Measurements from ENCODE around the gene C17orf107. TPM values are rescaled to one million over a fixed set of nuclear protein-coding genes. Genes with fewer than 3 reads are reported as not detected.
"Not testable (repeated sequence)": the region's sequence is repeated elsewhere in the genome, so short reads cannot be mapped to it uniquely, and the experiment has no call there.

C17orf107 gene
- total RNA-seq, 2 donors from 2014 or later, result 1.3 to 2.3 TPM

GRCh38 chr17:4900231-4901107 lies 1.1 kb downstream of the C17orf107 start:
- no peaks in the 10 kb centered on the region for H3K27me3 Mint-ChIP-seq
- H3K4me1 Mint-ChIP-seq (ENCODE audit: low read depth in 2 of 2), result peaks cover 26 to 38% of the 10 kb centered on the region in 2 donors
- ATAC-seq, result peak; percentile 56 to 59
- H3K36me3 Mint-ChIP-seq, result no peaks in the 10 kb centered on the region
- peak overlapping the region; percentile 68 to 91 for H3K27ac Mint-ChIP-seq
- peak overlapping the region; percentile 89 for H3K4me3 Mint-ChIP-seq
- peak; percentile 79 for DNase-seq (ENCODE audit: low spot score)
- no peaks in the 10 kb centered on the region for H3K9me3 Mint-ChIP-seq

DNA sequence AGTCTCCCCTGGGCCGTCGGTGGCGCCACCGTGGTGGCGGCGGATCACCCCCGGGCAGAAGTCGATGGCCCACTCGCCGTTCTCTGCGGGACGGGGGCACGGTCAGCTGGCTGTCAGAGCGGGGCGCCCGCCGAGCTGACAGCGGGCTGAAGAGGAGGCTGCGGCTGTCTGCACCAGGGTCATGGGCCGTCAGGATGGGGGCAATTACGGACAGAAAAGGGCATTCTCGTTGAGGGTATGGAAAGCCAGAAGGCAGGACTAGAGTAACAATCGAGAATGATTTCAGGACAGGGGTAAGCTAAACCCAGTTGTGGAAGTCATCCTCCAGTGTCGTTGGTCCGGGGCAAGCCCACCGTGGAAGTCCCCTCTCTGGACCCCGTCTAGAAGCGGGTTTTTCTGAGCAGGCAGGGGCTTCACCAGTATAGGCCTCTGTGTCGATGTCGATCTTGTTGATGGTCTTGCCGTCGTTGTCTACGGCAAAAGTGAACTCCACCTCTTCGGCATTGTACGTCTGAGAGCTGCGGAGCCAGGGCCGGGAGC lies 1.8 kb downstream of the C17orf107 start:
- Mint-ChIP-seq H3K36me3 (no peaks in the 10 kb centered on the region), H3K9me3 (no peaks in the 10 kb centered on the region), H3K4me3 (peak overlapping the region; percentile 89), H3K4me1 (ENCODE audit: low read depth in 2 of 2) (peaks cover 26 to 38% of the 10 kb centered on the region in 2 donors), H3K27ac (peak overlapping the region; percentile 57 to 78), H3K27me3 (no peaks in the 10 kb centered on the region)
- ATAC-seq (no peak), DNase-seq (ENCODE audit: low spot score) (no peak)

GRCh38 chr17:4901648-4902344 lies 2.5 kb downstream of the C17orf107 start:
- ATAC-seq (peak; percentile 32 to 63), DNase-seq (ENCODE audit: low spot score) (no peak)
- Mint-ChIP-seq H3K4me1 (ENCODE audit: low read depth in 2 of 2) (peaks cover 26 to 38% of the 10 kb centered on the region in 2 donors), H3K27me3 (no peaks in the 10 kb centered on the region), H3K36me3 (no peaks in the 10 kb centered on the region), H3K9me3 (no peaks in the 10 kb centered on the region), H3K4me3 (peak overlapping the region; percentile 84), H3K27ac (peak overlapping the region; percentile 82 to 92)

DNA sequence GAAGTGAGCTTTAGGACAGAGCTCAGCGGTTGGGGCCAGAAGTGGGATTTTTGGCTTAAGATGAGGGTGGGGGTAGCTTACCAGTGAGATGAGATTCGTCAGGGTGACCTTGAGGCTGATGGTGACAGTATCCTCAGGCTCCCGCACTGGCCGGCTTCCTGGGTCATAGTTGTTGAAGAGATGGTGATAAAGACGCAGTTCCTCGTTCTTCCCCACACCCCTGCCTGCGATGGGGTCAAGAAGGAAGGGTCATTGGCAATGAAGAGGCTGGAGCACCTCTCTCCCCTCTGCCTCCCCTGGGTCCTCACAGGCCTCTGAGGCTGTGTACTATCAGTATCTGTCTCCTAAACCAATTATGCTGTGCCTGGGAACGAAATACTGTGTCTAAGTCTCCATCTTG lies 3.2 kb downstream of the C17orf107 start:
- ATAC-seq (no peak), DNase-seq (ENCODE audit: low spot score) (no peak)
- Mint-ChIP-seq H3K27ac (peak overlapping the region; percentile 82 to 92), H3K4me3 (peak overlapping the region; percentile 84), H3K36me3 (no peaks in the 10 kb centered on the region), H3K27me3 (no peaks in the 10 kb centered on the region), H3K9me3 (no peaks in the 10 kb centered on the region), H3K4me1 (ENCODE audit: low read depth in 2 of 2) (peaks cover 26 to 38% of the 10 kb centered on the region in 2 donors)

- no peaks in the 10 kb centered on the region for H3K9me3 Mint-ChIP-seq
Observed at GRCh38 chr17:4903051-4903818, 3.9 kb downstream of the C17orf107 start, which contains the start of gene CHRNE. Gene CHRNE, minus strand, starts transcription at chr17:4903098. Its CDS starts 35 bp downstream, at chr17:4903063.

DNA sequence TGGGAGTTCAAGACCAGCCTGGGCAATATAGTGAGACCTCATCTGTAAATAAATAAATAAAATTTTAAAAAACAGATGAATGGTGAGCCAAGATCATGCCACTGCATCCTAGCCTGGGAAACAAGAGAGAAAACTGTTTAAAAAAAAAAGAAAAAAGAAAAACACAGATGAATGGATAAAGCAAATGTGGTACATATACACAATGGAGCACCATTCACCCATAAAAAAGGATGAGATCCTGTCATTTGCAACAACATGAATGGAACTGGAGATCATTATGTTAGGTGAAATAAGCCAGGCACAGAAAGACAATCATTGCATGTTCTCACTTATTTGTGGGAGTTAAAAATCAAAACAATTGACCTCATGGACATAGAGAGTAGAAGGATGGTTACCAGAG lies 7.3 kb downstream of the C17orf107 start:
- H3K4me1 Mint-ChIP-seq (ENCODE audit: low read depth in 2 of 2), result peaks cover 15 to 19% of the 10 kb centered on the region in 2 donors
- H3K9me3 Mint-ChIP-seq; H3K27me3 Mint-ChIP-seq; H3K4me3 Mint-ChIP-seq; H3K36me3 Mint-ChIP-seq; ATAC-seq; H3K27ac Mint-ChIP-seq; DNase-seq (ENCODE audit: low spot score): not testable (repeated sequence)

More at GRCh38 chr17:4903051-4903818, 3.9 kb downstream of the C17orf107 start, which contains the start of gene CHRNE:
- ATAC-seq (peak; percentile 13 to 31), DNase-seq (ENCODE audit: low spot score) (peak; percentile 76)
- Mint-ChIP-seq H3K36me3 (no peaks in the 10 kb centered on the region), H3K27ac (peak within 1 kb of the TSS; percentile 82 to 92), H3K27me3 (no peaks in the 10 kb centered on the region), H3K4me3 (peak within 1 kb of the TSS; percentile 84), H3K4me1 (ENCODE audit: low read depth in 2 of 2) (peaks cover 26 to 38% of the 10 kb centered on the region in 2 donors)

GRCh38 chr17:4908301-4908700 lies 9.0 kb downstream of the C17orf107 start:
- H3K27me3 Mint-ChIP-seq, result no peaks in the 10 kb centered on the region
- ATAC-seq (no peak), DNase-seq (ENCODE audit: low spot score) (no peak)
- H3K9me3 Mint-ChIP-seq, result no peaks in the 10 kb centered on the region
- H3K36me3 Mint-ChIP-seq, result no peaks in the 10 kb centered on the region
- H3K27ac Mint-ChIP-seq, result no peak overlapping the region
- H3K4me3 Mint-ChIP-seq, result no peak overlapping the region
- peaks cover 3 to 5% of the 10 kb centered on the region in 2 donors for H3K4me1 Mint-ChIP-seq (ENCODE audit: low read depth in 2 of 2)

- DNase-seq (ENCODE audit: low spot score), result peak; percentile 84
- Mint-ChIP-seq H3K4me1 (ENCODE audit: low read depth in 2 of 2) (no peaks in the 10 kb centered on the region), H3K27ac (no peak overlapping the region), H3K36me3 (no peaks in the 10 kb centered on the region), H3K9me3 (no peaks in the 10 kb centered on the region), H3K27me3 (no peaks in the 10 kb centered on the region), H3K4me3 (no peak overlapping the region)
- peak; percentile 95 to 96 for ATAC-seq
Observed at GRCh38 chr17:4908711-4909496, 9.6 kb downstream of the C17orf107 start.

GRCh38 chr17:4913994-4914393 lies 14.7 kb downstream of the C17orf107 start:
- DNase-seq (ENCODE audit: low spot score) (no peak), ATAC-seq (no peak)
- H3K4me1 Mint-ChIP-seq (ENCODE audit: low read depth in 2 of 2), result no peaks in the 10 kb centered on the region
- no peaks in the 10 kb centered on the region for H3K36me3 Mint-ChIP-seq
- peak overlapping the region in 1 of 2 donors; percentile 18 for H3K27ac Mint-ChIP-seq
- H3K4me3 Mint-ChIP-seq, result no peak overlapping the region
- no peaks in the 10 kb centered on the region for H3K27me3 Mint-ChIP-seq
- H3K9me3 Mint-ChIP-seq, result no peaks in the 10 kb centered on the region

- not testable (repeated sequence) for H3K27me3 Mint-ChIP-seq; DNase-seq (ENCODE audit: low spot score); H3K36me3 Mint-ChIP-seq; H3K27ac Mint-ChIP-seq; H3K4me3 Mint-ChIP-seq; H3K4me1 Mint-ChIP-seq (ENCODE audit: low read depth in 2 of 2); H3K9me3 Mint-ChIP-seq; ATAC-seq
Observed at GRCh38 chr17:4914551-4914950, 15.2 kb downstream of the C17orf107 start.

DNA sequence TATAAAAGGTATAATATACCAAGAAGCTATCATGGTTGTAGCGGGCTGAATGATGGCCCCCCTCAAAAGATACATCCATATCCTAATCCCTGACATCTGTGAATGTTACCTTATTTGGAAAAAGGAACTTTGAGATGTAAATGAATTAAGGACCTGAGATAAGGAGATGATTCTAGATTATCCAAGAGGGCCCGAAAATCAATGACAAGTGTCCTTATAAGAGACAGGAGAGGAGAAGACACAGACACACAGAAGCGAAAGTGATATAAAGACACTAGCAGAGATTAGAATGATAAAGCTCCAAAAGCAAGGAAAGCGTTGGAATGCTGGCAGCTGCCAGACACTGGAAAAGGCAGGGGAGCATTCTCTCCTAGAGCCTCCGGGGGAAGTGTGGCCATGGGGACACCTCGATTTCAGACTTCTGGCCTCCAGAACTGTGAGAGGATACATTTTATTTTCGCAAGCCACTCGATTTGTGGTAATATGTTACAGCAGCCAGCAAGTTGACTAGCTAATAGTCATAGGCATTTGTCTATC lies 20.2 kb downstream of the C17orf107 start:
- no peak overlapping the region for H3K27ac Mint-ChIP-seq
- ATAC-seq (no peak), DNase-seq (ENCODE audit: low spot score) (no peak)
- H3K36me3 Mint-ChIP-seq, result no peaks in the 10 kb centered on the region
- H3K4me1 Mint-ChIP-seq (ENCODE audit: low read depth in 2 of 2), result peaks cover 0 to 8% of the 10 kb centered on the region in 2 donors
- H3K27me3 Mint-ChIP-seq, result no peaks in the 10 kb centered on the region
- H3K4me3 Mint-ChIP-seq, result no peak overlapping the region
- H3K9me3 Mint-ChIP-seq, result no peaks in the 10 kb centered on the region

- peak overlapping the region in 1 of 2 donors; percentile 45 for H3K27ac Mint-ChIP-seq
- no peaks in the 10 kb centered on the region for H3K36me3 Mint-ChIP-seq
- no peak for DNase-seq (ENCODE audit: low spot score)
- H3K9me3 Mint-ChIP-seq, result no peaks in the 10 kb centered on the region
- H3K4me1 Mint-ChIP-seq (ENCODE audit: low read depth in 2 of 2), result peaks cover 0 to 8% of the 10 kb centered on the region in 2 donors
- no peaks in the 10 kb centered on the region for H3K27me3 Mint-ChIP-seq
- ATAC-seq, result peak; percentile 68 to 91
- no peak overlapping the region for H3K4me3 Mint-ChIP-seq
Observed at GRCh38 chr17:4920351-4921048, 21.2 kb downstream of the C17orf107 start.
